PC-3 (cell line): ENCODE measurements around the gene UBQLN3. TPM values are rescaled to one million over a fixed set of nuclear protein-coding genes. Genes with fewer than 3 reads are reported as not detected.

Experiments used
- ATAC-seq: fragments of 200-7000 bp; cut with Tn5 transposase; 2 replicates; pipeline ENCODE4 v1.9.1; 2020; ENCODE audit warnings: mild to moderate bottlenecking, moderate library complexity
- BruUV-seq: library from RNA; stranded (reverse); fragments of 400-500 nt; replicated peaks from 2 replicates; lab custom pipeline; 2021; lab: Mats Ljungman, UMichigan
- CTCF ChIA-PET: fragments of 300-600 bp; sonication (Branson Sonifier 250); formaldehyde crosslinking; loops from one replicate; lab custom pipeline; 2022; ENCODE audit warnings: antibody characterized with exemption; lab: Charles Lee
- POLR2A ChIA-PET: fragments of 300-600 bp; sonication (Branson Sonifier 250); formaldehyde crosslinking; loops from one replicate; lab custom pipeline; 2022; ENCODE audit warnings: antibody characterized with exemption; ENCODE audit not compliant: unreplicated experiment; lab: Charles Lee
- DNase-seq: peaks from one replicate; pipeline ENCODE4 v3.0.0-alpha.2; 2015
- H2AFZ ChIP-seq: fragments of 300-600 bp; sonication (generic); 2 replicates; pipeline ENCODE4 v1.6.0; 2016; ENCODE audit warnings: antibody characterized with exemption, low read length
- H3F3A ChIP-seq: fragments of 300-600 bp; sonication (generic); one replicate; pipeline ENCODE4 v1.6.0; 2017; ENCODE audit warnings: antibody characterized with exemption, low read length, control low read depth, mild to moderate bottlenecking; ENCODE audit not compliant: unreplicated experiment
- H3K27ac ChIP-seq: fragments of 300-600 bp; sonication (generic); 2 replicates; pipeline ENCODE4 v1.5.1; 2016; ENCODE audit warnings: mild to moderate bottlenecking, low read length
- H3K27me3 ChIP-seq: fragments of 300-600 bp; sonication (generic); 2 replicates; pipeline ENCODE4 v1.6.1; 2016; ENCODE audit warnings: low read length, mixed read lengths
- H3K36me3 ChIP-seq: fragments of 300-600 bp; sonication (generic); 2 replicates; pipeline ENCODE4 v1.6.1; 2016; ENCODE audit warnings: low read depth, mixed run types, low read length, mixed read lengths
- H3K4me1 ChIP-seq: fragments of 300-600 bp; sonication (generic); 2 replicates; pipeline ENCODE4 v1.5.1; 2016; ENCODE audit warnings: low read length; ENCODE audit not compliant: insufficient read depth
- H3K4me2 ChIP-seq: fragments of 300-600 bp; sonication (generic); 2 replicates; pipeline ENCODE4 v1.6.0; 2016; ENCODE audit warnings: low read length
- H3K4me3 ChIP-seq: fragments of 300-600 bp; sonication (generic); 2 replicates; pipeline ENCODE4 v1.5.1; 2016; ENCODE audit warnings: mild to moderate bottlenecking, low read length, mixed read lengths
- H3K79me2 ChIP-seq: fragments of 300-600 bp; sonication (generic); 2 replicates; pipeline ENCODE4 v1.6.1; 2017; ENCODE audit warnings: low read length, mixed read lengths
- H3K9ac ChIP-seq: fragments of 300-600 bp; sonication (generic); 2 replicates; pipeline ENCODE4 v1.6.0; 2016; ENCODE audit warnings: mild to moderate bottlenecking, low read length
- H3K9me2 ChIP-seq: fragments of 300-600 bp; sonication (generic); replicated peaks from 2 replicates; pipeline ENCODE4 v1.6.1; 2016; ENCODE audit warnings: mixed run types, low read length, mixed read lengths
- H3K9me3 ChIP-seq: fragments of 300-600 bp; sonication (generic); 2 replicates; pipeline ENCODE4 v1.6.1; 2016; ENCODE audit warnings: low read length, mixed read lengths
- H4K20me1 ChIP-seq: fragments of 300-600 bp; sonication (generic); 2 replicates; pipeline ENCODE4 v1.6.1; 2016; ENCODE audit warnings: low read length, mixed read lengths
- CTCF ChIP-seq: fragments of 300-600 bp; sonication (generic); conservative IDR thresholded peaks from 2 replicates; pipeline ENCODE4 v1.5.1; 2017; ENCODE audit warnings: antibody characterized with exemption, low read depth, mild to moderate bottlenecking, low read length
- EZH2 ChIP-seq: fragments of 300-600 bp; sonication (generic); IDR thresholded peaks from one replicate; pipeline ENCODE4 v1.6.1; 2017; ENCODE audit warnings: antibody characterized with exemption, mild to moderate bottlenecking, low read length; ENCODE audit not compliant: unreplicated experiment
- EZH2phosphoT487 ChIP-seq: fragments of 300-600 bp; sonication (generic); IDR thresholded peaks from 2 replicates; pipeline ENCODE4 v1.6.1; 2018; ENCODE audit warnings: mild to moderate bottlenecking, antibody characterized with exemption, low read length, borderline replicate concordance
- intact Hi-C: fragments of 100-400 bp; cut with micrococcal nuclease; formaldehyde crosslinking; loops from 2 replicates; pipeline ENCODE4 v1.9.0; 2023
- total RNA-seq: library from RNA; depleted of rRNA; stranded (reverse); fragments of >200 nt; gene quantifications from 2 replicates; pipeline ENCODE4 v1.2.3, GENCODE V29; 2014

UBQLN3 gene
- total RNA-seq, 1 experiment from 2014 or later = not detected

GRCh38 chr11:5499671-5500070 is 10.1 kb downstream of the UBQLN3 start:
- CTCF ChIA-PET = no interaction called here

GRCh38 chr11:5489576-5490357 is 20.0 kb downstream of the UBQLN3 start:
- H3K79me2 ChIP-seq = no peaks in the 10 kb centered on the region
- ATAC-seq (no peak), DNase-seq (no peak)
- H3K4me3 ChIP-seq = no peak overlapping the region
- ChIA-PET POLR2A (no interaction called here), CTCF (no interaction called here)
- no peaks in the 10 kb centered on the region for H3K9me2 ChIP-seq
- TF ChIP-seq CTCF (no peak), EZH2 (no peak), EZH2phosphoT487 (no peak)
- BruUV-seq = no TSS peak
- no peaks in the 10 kb centered on the region for H3K36me3 ChIP-seq
- intact Hi-C loops = no loop called here
- no peak overlapping the region for H3K4me2 ChIP-seq
- no peaks in the 10 kb centered on the region for H3F3A ChIP-seq
- H3K9me3 ChIP-seq = no peaks in the 10 kb centered on the region
- H3K27ac ChIP-seq = no peak overlapping the region
- H3K9ac ChIP-seq = no peak overlapping the region
- no peak overlapping the region for H2AFZ ChIP-seq
- H3K27me3 ChIP-seq = peaks cover 9% of the 10 kb centered on the region; the same call in 1 of the 2 replicates
- no peaks in the 10 kb centered on the region for H4K20me1 ChIP-seq
- no peaks in the 10 kb centered on the region for H3K4me1 ChIP-seq

More at GRCh38 chr11:5499671-5500070, 10.1 kb downstream of the UBQLN3 start:
- intact Hi-C loops = no loop called here
- H3K9me2 ChIP-seq = no peaks in the 10 kb centered on the region
- no peaks in the 10 kb centered on the region for H3K36me3 ChIP-seq
- no peak overlapping the region for H2AFZ ChIP-seq
- BruUV-seq = no TSS peak
- no peak for ATAC-seq
- POLR2A ChIA-PET = no interaction called here
- no peaks in the 10 kb centered on the region for H3K4me1 ChIP-seq
- peaks cover 26% of the 10 kb centered on the region; the same call in 1 of the 2 replicates for H3K27me3 ChIP-seq
- no peaks in the 10 kb centered on the region for H3F3A ChIP-seq
- no peak for DNase-seq
- no peaks in the 10 kb centered on the region for H4K20me1 ChIP-seq
- no peak overlapping the region for H3K4me2 ChIP-seq
- no peak overlapping the region for H3K9ac ChIP-seq
- H3K27ac ChIP-seq = no peak overlapping the region
- H3K9me3 ChIP-seq = no peaks in the 10 kb centered on the region
- TF ChIP-seq EZH2 (no peak), CTCF (no peak), EZH2phosphoT487 (no peak)
- no peaks in the 10 kb centered on the region for H3K79me2 ChIP-seq
- no peak overlapping the region for H3K4me3 ChIP-seq

DNA sequence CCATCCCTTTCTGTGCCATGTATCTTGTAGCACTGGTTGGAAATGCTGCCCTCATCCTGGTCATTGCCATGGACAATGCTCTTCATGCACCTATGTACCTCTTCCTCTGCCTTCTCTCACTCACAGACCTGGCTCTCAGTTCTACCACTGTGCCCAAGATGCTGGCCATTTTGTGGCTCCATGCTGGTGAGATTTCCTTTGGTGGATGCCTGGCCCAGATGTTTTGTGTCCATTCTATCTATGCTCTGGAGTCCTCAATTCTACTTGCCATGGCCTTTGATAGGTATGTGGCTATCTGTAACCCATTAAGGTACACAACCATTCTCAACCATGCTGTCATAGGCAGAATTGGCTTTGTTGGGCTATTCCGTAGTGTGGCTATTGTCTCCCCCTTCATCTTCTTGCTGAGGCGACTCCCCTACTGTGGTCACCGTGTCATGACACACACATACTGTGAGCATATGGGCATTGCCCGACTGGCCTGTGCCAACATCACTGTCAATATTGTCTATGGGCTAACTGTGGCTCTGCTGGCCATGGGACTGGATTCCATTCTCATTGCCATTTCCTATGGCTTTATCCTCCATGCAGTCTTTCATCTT is 20.9 kb downstream of the UBQLN3 start:
- H3K4me2 ChIP-seq = no peak overlapping the region
- no peaks in the 10 kb centered on the region for H3K36me3 ChIP-seq
- H3K9me3 ChIP-seq = no peaks in the 10 kb centered on the region
- no peaks in the 10 kb centered on the region for H3K79me2 ChIP-seq
- no TSS peak for BruUV-seq
- no peaks in the 10 kb centered on the region for H3K9me2 ChIP-seq
- H3K27ac ChIP-seq = no peak overlapping the region
- peaks cover 9% of the 10 kb centered on the region; the same call in 1 of the 2 replicates for H3K27me3 ChIP-seq
- ChIA-PET POLR2A (no interaction called here), CTCF (no interaction called here)
- ATAC-seq (no peak), DNase-seq (no peak)
- no peaks in the 10 kb centered on the region for H3F3A ChIP-seq
- H3K4me3 ChIP-seq = no peak overlapping the region
- intact Hi-C loops = no loop called here
- H4K20me1 ChIP-seq = no peaks in the 10 kb centered on the region
- TF ChIP-seq EZH2phosphoT487 = no peak
- TF ChIP-seq EZH2 = no peak
- no peak for TF ChIP-seq CTCF
- no peak overlapping the region for H2AFZ ChIP-seq
- no peak overlapping the region for H3K9ac ChIP-seq
- no peaks in the 10 kb centered on the region for H3K4me1 ChIP-seq
